SJCRH30 (cell line): ENCODE measurements around the gene RAB39B. TPM values are rescaled to one million over a fixed set of nuclear protein-coding genes. Genes with fewer than 3 reads are reported as not detected.
"Not testable (repeated sequence)": the region's sequence is repeated elsewhere in the genome, so short reads cannot be mapped to it uniquely, and the experiment has no call there.

Experiments
- DNase-seq, 2 experiments: peaks; one replicate each; pipeline ENCODE4 v3.0.0-alpha.2; 2015 to 2020
- H3K27ac ChIP-seq: fragments of 250-450 bp; sonication (Bioruptor Pico); 2 replicates; pipeline ENCODE4 v1.5.1; 2020; ENCODE audit warnings: mild to moderate bottlenecking, moderate library complexity
- H3K27me3 ChIP-seq: fragments of 250-450 bp; sonication (Bioruptor Pico); 2 replicates; pipeline ENCODE4 v1.5.1; 2020; ENCODE audit warnings: mild to moderate bottlenecking, moderate library complexity
- H3K36me3 ChIP-seq: fragments of 250-450 bp; sonication (Bioruptor Pico); 2 replicates; pipeline ENCODE4 v1.5.1; 2020; ENCODE audit warnings: mild to moderate bottlenecking, moderate library complexity
- H3K4me1 ChIP-seq: fragments of 250-450 bp; sonication (Bioruptor Pico); 2 replicates; pipeline ENCODE4 v1.5.1; 2020; ENCODE audit warnings: mild to moderate bottlenecking, moderate library complexity
- H3K4me3 ChIP-seq: fragments of 250-450 bp; sonication (Bioruptor Pico); 2 replicates; pipeline ENCODE4 v1.5.1; 2020; ENCODE audit warnings: mild to moderate bottlenecking, moderate library complexity
- H3K9me3 ChIP-seq: fragments of 250-450 bp; sonication (Bioruptor Pico); replicated peaks from 2 replicates; pipeline ENCODE4 v1.5.1; 2020; ENCODE audit warnings: mild to moderate bottlenecking, moderate library complexity
- total RNA-seq: library from RNA; depleted of rRNA; stranded (reverse); fragments of >200 nt; shearing (Covaris generic); gene quantifications from 2 replicates; pipeline ENCODE4 v1.2.3, GENCODE V29; 2014; rRNA removed

Gene RAB39B
- total RNA-seq, 1 experiment from 2014 or later, result 0.34 TPM

DNA sequence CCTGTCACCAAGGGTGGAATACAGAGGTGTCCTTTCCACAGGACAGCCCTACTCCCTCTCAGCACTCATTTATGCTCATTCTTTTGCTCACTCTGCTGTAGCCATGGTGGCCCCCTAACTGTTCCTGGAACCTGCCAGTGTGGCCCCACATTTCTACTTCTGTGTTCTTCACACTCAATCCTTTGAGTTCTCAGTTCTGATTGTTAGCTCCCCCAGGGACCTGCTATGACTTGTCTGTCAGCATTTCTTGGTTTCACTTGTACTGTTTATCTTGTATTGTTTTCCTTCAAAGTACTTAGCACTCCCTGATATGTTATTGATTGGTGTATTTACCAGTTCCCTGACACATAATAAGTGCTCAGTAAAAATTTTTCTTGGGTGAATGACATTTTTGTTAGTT, 33.1 kb downstream of the RAB39B start:
- no peaks in the 10 kb centered on the region for H3K27me3 ChIP-seq
- no peak for DNase-seq
- no peak overlapping the region for H3K27ac ChIP-seq
- peaks cover 18% of the 10 kb centered on the region for H3K36me3 ChIP-seq
- no peaks in the 10 kb centered on the region for H3K4me1 ChIP-seq
- no peaks in the 10 kb centered on the region for H3K9me3 ChIP-seq
- H3K4me3 ChIP-seq, result no peak overlapping the region

DNA sequence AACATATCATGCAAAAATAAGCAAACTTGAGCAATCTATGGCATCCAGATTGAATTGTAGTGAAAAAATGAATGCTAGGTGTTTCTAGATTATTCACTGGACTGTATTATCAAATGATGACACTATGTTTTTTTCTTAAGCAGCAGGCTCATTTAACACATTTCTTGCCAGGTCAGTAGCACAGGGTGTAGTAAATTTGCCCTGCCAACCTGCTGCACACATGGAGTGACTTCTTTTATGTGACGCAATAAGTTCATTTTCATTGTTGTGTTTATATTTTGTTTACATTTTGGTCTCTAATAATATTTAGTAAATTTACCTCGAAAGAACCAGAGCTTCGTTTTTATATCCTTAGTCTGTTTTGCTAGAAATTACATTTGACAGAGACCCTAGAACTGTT, 38.5 kb downstream of the RAB39B start:
- Histone ChIP-seq H3K4me3 (no peak overlapping the region), H3K4me1 (no peaks in the 10 kb centered on the region), H3K9me3 (no peaks in the 10 kb centered on the region), H3K27ac (no peak overlapping the region), H3K36me3 (peaks cover 23% of the 10 kb centered on the region), H3K27me3 (no peaks in the 10 kb centered on the region)
- no peak for DNase-seq

DNA sequence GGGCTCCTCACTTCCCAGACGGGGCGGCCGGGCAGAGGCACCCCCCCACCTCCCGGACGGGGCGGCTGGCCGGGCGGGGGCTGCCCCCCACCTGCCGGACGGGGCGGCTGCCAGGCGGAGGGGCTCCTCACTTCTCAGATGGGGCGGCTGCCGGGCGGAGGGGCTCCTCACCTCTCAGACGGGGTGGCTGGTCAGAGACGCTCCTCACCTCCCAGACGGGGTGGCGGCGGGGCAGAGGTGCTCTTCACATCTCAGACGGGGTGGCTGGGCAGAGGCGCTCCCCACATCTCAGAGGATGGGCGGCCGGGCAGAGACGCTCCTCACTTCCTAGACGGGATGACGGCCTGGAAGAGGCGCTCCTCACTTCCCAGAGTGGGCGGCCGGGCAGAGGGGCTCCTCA, 40.5 kb downstream of the RAB39B start:
- peaks cover 25% of the 10 kb centered on the region for H3K36me3 ChIP-seq
- not testable (repeated sequence) for H3K27ac ChIP-seq, H3K27me3 ChIP-seq, DNase-seq, H3K4me1 ChIP-seq, H3K9me3 ChIP-seq, H3K4me3 ChIP-seq

DNA sequence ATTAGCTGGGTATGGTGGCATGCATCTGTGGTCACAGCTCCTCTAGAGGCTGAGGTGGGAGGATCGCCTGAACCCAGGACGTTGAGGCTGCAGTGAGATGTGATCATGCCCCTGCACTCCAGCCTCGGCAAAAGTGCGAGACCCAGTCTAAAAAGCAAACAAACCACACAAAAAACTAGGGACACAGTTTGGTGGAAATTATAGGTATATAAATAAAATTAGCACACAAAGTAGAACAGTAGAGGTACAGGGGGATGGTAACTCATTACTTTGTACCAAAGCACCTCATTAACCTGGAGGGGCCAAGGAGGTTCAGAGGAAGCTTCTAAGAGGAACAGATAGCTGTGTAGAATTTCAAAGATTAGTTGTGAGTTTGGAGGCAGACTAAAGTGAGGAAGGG, 42.9 kb downstream of the RAB39B start:
- no peak overlapping the region for H3K4me3 ChIP-seq
- no peak overlapping the region for H3K27ac ChIP-seq
- H3K36me3 ChIP-seq, result peaks cover 18% of the 10 kb centered on the region
- H3K9me3 ChIP-seq, result no peaks in the 10 kb centered on the region
- no peak for DNase-seq
- no peaks in the 10 kb centered on the region for H3K27me3 ChIP-seq
- no peaks in the 10 kb centered on the region for H3K4me1 ChIP-seq

DNA sequence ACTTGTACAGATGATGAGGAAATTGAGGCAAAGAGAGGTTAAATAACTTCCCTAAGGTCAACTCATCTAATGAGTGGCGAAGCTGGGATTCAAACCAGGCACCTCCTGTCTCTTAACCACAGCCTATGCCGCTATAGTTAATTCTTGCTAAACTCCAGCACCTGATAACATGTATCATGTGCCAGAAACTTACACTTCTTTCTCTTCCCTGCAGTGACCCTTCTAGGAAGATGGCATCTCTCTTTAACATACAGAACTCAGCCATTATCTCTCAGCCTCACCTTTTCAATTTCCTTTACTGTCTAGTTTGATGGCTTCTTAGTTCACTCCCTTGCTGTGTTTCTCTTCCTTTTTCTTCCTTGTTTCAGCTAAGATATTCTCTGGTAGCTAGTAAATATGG, 45.5 kb downstream of the RAB39B start:
- H3K27ac ChIP-seq, result no peak overlapping the region

DNA sequence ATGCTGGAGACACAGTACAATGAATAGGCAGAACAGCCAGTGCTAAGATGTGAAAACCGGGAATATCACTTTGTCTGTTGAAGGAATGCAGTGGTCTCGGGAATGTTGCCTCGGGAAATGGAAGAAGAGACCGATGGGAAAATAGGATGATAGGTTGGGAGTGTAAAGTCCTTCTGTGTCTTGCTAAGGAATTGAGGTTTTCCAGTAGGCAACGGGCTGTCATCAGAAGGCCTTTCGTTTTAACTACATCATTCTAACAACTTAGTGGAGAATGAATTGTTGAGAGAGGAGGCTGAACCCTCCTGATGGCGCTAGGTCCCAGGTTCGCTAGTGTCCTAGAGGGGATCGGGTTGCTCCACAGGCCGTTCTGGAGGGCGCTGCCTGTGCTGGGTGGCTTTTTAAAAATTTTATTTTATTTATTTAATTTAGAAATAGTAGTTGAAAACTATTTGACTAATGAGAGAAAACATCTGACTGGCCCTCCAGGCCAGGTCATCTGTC, 47.3 kb downstream of the RAB39B start:
- Histone ChIP-seq H3K27ac (peak overlapping the region; percentile 87), H3K9me3 (no peaks in the 10 kb centered on the region), H3K4me1 (no peaks in the 10 kb centered on the region), H3K36me3 (peaks cover 16% of the 10 kb centered on the region), H3K4me3 (peak overlapping the region; percentile 84), H3K27me3 (no peaks in the 10 kb centered on the region)
- DNase-seq, result peak in 1 of 2 experiments; percentile 9

More for the DNA sequence above, 45.5 kb downstream of the RAB39B start:
- Histone ChIP-seq H3K4me3 (no peak overlapping the region), H3K36me3 (peaks cover 18% of the 10 kb centered on the region), H3K4me1 (no peaks in the 10 kb centered on the region), H3K27me3 (no peaks in the 10 kb centered on the region), H3K9me3 (no peaks in the 10 kb centered on the region)
- no peak for DNase-seq

DNA sequence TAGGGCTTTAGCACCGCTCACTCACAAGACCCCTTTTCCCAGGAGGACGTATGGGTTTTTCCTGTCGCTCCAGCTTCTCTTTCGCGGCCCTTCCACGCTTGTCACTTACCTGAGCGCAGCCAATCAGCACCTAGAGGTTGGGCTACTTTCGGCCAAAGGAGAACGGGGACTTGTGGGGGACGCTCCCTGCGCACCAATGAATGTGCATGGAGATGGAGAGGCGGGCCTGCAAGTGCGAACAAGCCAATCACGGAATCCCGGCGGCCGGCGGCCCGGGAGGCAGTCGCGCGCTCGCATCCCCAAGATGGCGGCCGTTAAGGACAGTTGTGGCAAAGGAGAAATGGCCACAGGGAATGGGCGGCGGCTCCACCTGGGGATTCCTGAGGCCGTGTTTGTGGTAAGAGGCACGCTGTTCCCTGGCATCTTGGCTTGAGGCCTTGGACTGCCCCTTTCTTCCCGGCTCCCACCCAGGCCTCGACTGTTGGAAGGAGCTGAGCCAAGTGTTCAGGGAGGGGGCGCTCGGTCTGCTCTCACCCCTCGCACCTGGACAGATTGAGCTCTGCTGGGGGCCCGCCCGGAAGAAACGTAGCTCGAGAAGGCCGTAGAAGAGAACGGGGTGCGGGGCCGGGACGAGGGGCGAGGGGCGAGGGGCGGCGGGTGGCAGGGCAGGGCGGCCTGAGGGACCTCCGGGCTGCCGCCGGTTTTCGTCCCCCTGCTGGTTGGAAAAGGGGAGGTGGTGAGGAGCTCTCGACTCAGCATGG, 47.9 kb downstream of the RAB39B start, which contains the start of gene VBP1:
Gene VBP1 (plus strand): TSS at position 282 of the 761 bp plus-strand sequence. CDS start 23 bp downstream, at position 305.
- H3K9me3 ChIP-seq, result no peaks in the 10 kb centered on the region
- peak within 1 kb of the TSS; percentile 84 for H3K4me3 ChIP-seq
- no peaks in the 10 kb centered on the region for H3K27me3 ChIP-seq
- peak; percentile 93 for DNase-seq
- H3K36me3 ChIP-seq, result peaks cover 11% of the 10 kb centered on the region
- H3K4me1 ChIP-seq, result no peaks in the 10 kb centered on the region
- peak within 1 kb of the TSS; percentile 87 for H3K27ac ChIP-seq

DNA sequence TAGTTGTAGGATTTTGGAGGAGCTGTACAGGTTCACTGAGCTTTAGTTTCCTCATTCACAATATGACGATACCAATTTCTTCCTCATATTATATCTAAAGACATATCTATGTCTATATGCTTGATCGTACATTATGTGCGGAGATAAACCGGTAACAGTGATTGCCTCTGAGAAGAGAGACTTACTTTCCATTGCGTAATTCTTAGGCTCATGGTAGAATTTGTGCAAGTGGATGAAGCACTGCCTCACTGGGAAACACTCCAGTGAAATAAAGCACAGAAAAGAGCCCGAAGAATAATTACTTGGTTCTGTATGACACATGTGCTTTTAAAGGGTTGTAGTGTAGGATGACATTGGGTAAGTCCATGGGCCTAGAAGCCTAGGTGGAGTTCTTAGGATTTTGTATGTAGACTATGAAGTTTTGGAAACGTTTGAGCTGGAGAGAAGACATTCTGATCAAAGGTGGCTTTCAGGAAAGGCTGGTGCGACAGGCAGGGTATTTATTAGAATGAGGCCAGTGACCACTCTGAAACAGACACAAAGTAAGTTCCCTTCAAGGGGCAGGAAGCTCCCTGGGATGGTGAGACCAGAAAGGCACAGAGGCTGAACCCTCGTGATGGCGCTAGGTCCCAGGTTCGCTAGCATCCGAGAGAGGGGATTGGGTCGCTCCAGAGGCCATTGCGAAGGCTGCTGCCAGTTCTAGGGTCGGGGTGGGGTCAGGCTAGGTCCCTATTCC, 48.7 kb downstream of the RAB39B start:
- H3K4me1 ChIP-seq, result no peaks in the 10 kb centered on the region
- no peaks in the 10 kb centered on the region for H3K9me3 ChIP-seq
- H3K4me3 ChIP-seq, result peak overlapping the region; percentile 84
- DNase-seq, result no peak
- no peaks in the 10 kb centered on the region for H3K27me3 ChIP-seq
- H3K36me3 ChIP-seq, result peaks cover 7% of the 10 kb centered on the region; the same call in 1 of the 2 replicates
- peak overlapping the region; percentile 87 for H3K27ac ChIP-seq

DNA sequence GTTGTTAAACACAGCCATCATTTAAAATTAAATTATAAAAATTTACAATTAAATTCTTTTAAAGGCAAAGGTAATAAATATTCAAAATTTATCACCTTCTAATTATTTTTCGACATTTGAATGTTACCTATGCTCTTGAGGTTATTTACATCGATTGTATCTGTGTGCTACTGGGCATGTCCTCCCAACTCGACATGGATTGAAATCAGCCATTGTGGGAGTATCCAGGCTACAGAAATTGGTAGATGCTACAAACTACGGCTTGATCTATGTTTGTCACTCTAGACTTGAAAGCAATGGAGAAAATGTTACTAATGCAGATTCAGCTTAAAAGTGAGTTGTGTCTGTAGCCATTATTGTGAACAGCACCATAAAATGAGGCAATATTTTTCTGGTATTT, 50.6 kb downstream of the RAB39B start:
- Histone ChIP-seq H3K4me3 (no peak overlapping the region), H3K27ac (no peak overlapping the region), H3K27me3 (no peaks in the 10 kb centered on the region), H3K9me3 (no peaks in the 10 kb centered on the region), H3K36me3 (no peaks in the 10 kb centered on the region), H3K4me1 (no peaks in the 10 kb centered on the region)
- DNase-seq, result no peak

DNA sequence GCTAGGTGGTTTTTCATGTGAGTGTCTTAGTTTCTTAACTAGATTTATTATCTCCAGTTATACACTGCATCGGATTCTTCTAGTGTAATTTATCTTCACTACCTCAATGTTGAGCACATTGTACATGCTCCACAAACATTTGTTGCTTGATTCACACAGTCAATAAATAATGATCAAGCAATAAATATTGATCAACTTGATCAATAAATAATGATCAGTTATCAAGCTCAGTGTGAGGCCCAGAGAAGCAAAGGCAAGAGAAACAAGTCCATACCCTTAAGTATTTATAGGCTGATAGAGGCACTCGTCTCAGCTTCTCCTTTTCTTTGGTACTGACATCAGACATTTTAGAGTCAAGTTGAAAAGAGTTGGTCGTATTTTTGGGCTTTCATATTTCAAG, 53.1 kb downstream of the RAB39B start:
- H3K27ac ChIP-seq, result no peak overlapping the region
- no peak for DNase-seq
- no peaks in the 10 kb centered on the region for H3K9me3 ChIP-seq
- H3K27me3 ChIP-seq, result no peaks in the 10 kb centered on the region
- H3K4me1 ChIP-seq, result no peaks in the 10 kb centered on the region
- no peak overlapping the region for H3K4me3 ChIP-seq
- H3K36me3 ChIP-seq, result no peaks in the 10 kb centered on the region

Other genes starting within 250 kb of the RAB39B start
- 0.23 and 0.42 TPM in 2 replicates for gene F8, start 241.8 kb downstream of the RAB39B start, total RNA-seq
- 94.2 and 97.0 TPM in 2 replicates for gene FUNDC2, start 237.6 kb downstream of the RAB39B start, total RNA-seq
- gene CMC4, start 193.4 kb downstream of the RAB39B start, total RNA-seq, result 12.3 and 18.7 TPM in 2 replicates
- 21.1 and 25.0 TPM in 2 replicates for gene MTCP1, start 193.4 kb downstream of the RAB39B start, total RNA-seq
- gene BRCC3, start 193.0 kb downstream of the RAB39B start, total RNA-seq, result 16.6 and 17.5 TPM in 2 replicates
- gene VBP1, start 48.0 kb downstream of the RAB39B start, total RNA-seq, result 106 and 118 TPM in 2 replicates
- 0.05 and 0.06 TPM in 2 replicates for gene CLIC2, start 70.1 kb upstream of the RAB39B start, total RNA-seq
- not detected in 2 replicates for gene F8A2, start 117.6 kb upstream of the RAB39B start, total RNA-seq
- not detected in 2 replicates for gene F8A3, start 194.1 kb upstream of the RAB39B start, total RNA-seq